Psoas muscle (tissue), 8 donors: ENCODE results near the gene FAM228B. TPM values are rescaled to one million over a fixed set of nuclear protein-coding genes. Genes with fewer than 3 reads are reported as not detected.

ENCODE experiments used
- ATAC-seq, 4 donors: fragments of 200-7000 bp; cut with Tn5 transposase; one replicate each; pipeline ENCODE4 v1.9.1; 2020; ENCODE audit warnings: moderate library complexity in 3 of 4, mild to moderate bottlenecking in 2 of 4
- DNase-seq, 2 donors: peaks; one replicate each; pipeline ENCODE4 v3.0.0-alpha.2; 2020
- H3K27ac ChIP-seq: fragments of 200-600 bp; one replicate; pipeline ENCODE4 v1.8.0; 2022
- H3K27me3 ChIP-seq, 3 donors: fragments of 200-600 bp in 1 of 3; one replicate each; pipeline versions ENCODE4 v1.6.1 to v1.8.0; 2013 to 2022; ENCODE audit warnings: low read length in 2 of 3, mild to moderate bottlenecking in 2 of 3, moderate library complexity in 1 of 3; ENCODE audit not compliant: insufficient read depth in 3 of 3
- H3K36me3 ChIP-seq, 2 donors: fragments of 200-600 bp in 1 of 2; one replicate each; pipeline versions ENCODE4 v1.6.1 to v1.8.0; 2013 to 2022; ENCODE audit warnings: low read depth in 1 of 2, mild to moderate bottlenecking in 1 of 2, moderate library complexity in 1 of 2; ENCODE audit not compliant: insufficient read depth in 1 of 2
- H3K4me1 ChIP-seq: fragments of 200-600 bp; one replicate; pipeline ENCODE4 v1.8.0; 2022
- H3K4me3 ChIP-seq: fragments of 200-600 bp; one replicate; pipeline ENCODE4 v1.8.0; 2022; ENCODE audit warnings: mild to moderate bottlenecking
- H3K9me3 ChIP-seq: fragments of 200-600 bp; one replicate; pipeline ENCODE4 v1.8.0; 2022
- WGBS, 3 donors: extraction: QIAGEN DNeasy Blood & Tissue Kit; methylation state at CpG; one replicate each; pipeline versions ENCODE4 v1.1.6 to v1.1.7; 2013; 5-methylcytosine and 5-hydroxymethylcytosine counted together
- intact Hi-C, 2 donors: fragments of 100-400 bp; cut with DNase I; formaldehyde crosslinking; loops; one replicate each; pipeline versions ENCODE4 v1.11.0 to v1.14.2; 2022
- polyA plus RNA-seq, 3 donors: library from polyadenylated mRNA; stranded (reverse); fragments of 200-250 nt; gene quantifications; one replicate each; pipeline ENCODE4 v1.2.3, GENCODE V29; 2013
- total RNA-seq, 4 donors: library from RNA; stranded (reverse); fragmentation: NEBNext Ultra II Directional in 2 of 4; extraction: Animal tissue kit (Norgen Biotek cat#: 25700) in 2 of 4; gene quantifications; one replicate each; pipeline versions ENCODE4 v1.2.1 to v1.2.4, GENCODE V29; 2021 to 2023
- TF ChIP-seq, protein P1 (sequence below): fragments of 200-600 bp; IDR thresholded peaks from one replicate; pipeline ENCODE4 v1.8.0; 2022; ENCODE audit warnings: antibody characterized with exemption
- donor health status: healthy with polysubstance abuse.
- donor health status: DM: no; HTN: no; CAD: no; lungs with moderate emphysema.
- donor health status: Bipolar disorder and iron deficiency.
- donor health status: healthy.
- donor health status: DM: yes; HTN: yes; CAD: no.
- donor health status: DM: no; HTN: no; CAD: no.
- donor health status: DM: no; HTN: no; CAD: no.
- donor health status: DM: yes; HTN: yes; CAD: no.

The FAM228B gene
- total and polyA plus RNA-seq, 7 donors, result 2.5 to 30.1 (median 12.4) TPM

DNA sequence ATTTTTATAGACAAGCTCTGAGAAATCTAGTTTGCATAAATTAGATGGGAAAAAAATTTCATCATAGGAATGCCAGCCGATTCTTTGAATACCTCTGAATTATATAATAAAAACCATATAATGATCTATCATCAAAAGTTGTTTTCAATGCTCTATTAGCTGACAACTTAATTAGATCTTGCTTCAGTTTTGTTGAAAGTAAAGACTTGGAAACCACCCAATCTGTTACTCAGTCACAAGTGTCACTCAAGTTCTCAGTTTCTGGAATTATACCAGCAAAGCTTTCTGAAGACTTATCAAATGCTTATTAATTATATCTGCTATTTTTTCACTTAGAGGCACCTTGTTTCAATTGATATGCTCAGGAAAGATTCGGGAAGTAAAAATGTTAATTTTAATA lies 21.3 kb upstream of the FAM228B start:
- H3K9me3 ChIP-seq, result no peaks in the 10 kb centered on the region
- WGBS, 3 donors, result 73 to 92% (median 74%) methylated on average over 2 of the region's 2 CpGs
- H3K27me3 ChIP-seq, result no peaks in the 10 kb centered on the region
- peaks cover 0 to 11% of the 10 kb centered on the region in 2 donors for H3K36me3 ChIP-seq
- ATAC-seq (no peak), DNase-seq (no peak)
- intact Hi-C loops, result no loop called here
- no peak overlapping the region for H3K4me3 ChIP-seq
- H3K4me1 ChIP-seq, result no peaks in the 10 kb centered on the region
- no peak overlapping the region for H3K27ac ChIP-seq
- TF ChIP-seq, protein P1, sequence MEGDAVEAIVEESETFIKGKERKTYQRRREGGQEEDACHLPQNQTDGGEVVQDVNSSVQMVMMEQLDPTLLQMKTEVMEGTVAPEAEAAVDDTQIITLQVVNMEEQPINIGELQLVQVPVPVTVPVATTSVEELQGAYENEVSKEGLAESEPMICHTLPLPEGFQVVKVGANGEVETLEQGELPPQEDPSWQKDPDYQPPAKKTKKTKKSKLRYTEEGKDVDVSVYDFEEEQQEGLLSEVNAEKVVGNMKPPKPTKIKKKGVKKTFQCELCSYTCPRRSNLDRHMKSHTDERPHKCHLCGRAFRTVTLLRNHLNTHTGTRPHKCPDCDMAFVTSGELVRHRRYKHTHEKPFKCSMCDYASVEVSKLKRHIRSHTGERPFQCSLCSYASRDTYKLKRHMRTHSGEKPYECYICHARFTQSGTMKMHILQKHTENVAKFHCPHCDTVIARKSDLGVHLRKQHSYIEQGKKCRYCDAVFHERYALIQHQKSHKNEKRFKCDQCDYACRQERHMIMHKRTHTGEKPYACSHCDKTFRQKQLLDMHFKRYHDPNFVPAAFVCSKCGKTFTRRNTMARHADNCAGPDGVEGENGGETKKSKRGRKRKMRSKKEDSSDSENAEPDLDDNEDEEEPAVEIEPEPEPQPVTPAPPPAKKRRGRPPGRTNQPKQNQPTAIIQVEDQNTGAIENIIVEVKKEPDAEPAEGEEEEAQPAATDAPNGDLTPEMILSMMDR, result no peak

DNA sequence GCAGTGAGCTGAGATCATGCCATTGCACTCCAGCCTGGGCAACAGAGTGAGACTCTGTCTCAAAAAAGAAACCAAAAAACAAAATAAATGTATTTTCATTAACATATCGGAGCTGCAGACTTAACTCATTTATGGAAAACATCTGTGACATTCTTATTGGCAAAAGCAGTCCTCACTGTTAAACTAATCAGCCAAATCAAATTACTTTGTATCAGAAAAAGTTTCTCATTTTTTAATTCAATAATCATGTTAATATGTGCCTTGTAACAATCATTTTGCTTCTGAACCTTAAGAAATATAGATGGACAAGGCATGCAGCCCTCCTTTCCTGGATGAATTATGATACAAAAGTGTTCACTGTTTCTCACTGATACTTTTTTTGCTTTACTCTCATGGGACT lies 20.6 kb upstream of the FAM228B start:
- TF ChIP-seq, protein P1, result no peak
- intact Hi-C loops, result no loop called here

DNA sequence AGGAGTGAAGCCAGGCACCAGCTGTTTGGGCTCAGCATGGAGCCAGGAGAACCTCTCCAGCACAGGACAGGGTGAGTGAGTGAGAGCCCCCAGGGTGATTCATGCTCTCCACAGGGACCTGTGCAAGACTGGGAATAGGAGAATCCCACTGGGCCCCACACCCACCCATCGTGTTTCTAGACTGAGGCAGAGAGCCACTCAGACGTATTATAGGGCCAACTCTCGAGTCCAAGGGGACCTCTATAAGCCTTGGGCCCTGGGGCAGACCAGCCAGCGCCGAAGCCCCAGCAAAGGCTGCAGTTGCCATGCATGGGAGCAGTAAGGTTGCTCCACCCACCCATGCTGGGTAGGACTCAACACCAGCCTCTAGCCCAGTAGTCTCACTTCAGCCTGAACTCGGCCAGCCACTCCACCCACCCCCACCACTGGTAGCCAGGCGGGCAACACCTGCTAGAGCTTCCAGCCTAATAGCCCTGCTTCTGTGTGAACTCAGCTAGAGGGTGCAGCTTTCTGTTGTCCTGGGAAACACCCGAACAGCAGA lies 19.1 kb upstream of the FAM228B start:
- no peaks in the 10 kb centered on the region for H3K9me3 ChIP-seq
- TF ChIP-seq, protein P1, result no peak
- WGBS, 3 donors, result 90 to 96% (median 96%) methylated on average over 8 of the region's 8 CpGs
- ATAC-seq (no peak), DNase-seq (no peak)
- intact Hi-C loops, result no loop called here
- H3K27ac ChIP-seq, result no peak overlapping the region
- H3K4me1 ChIP-seq, result no peaks in the 10 kb centered on the region
- no peak overlapping the region for H3K4me3 ChIP-seq
- H3K27me3 ChIP-seq, result no peaks in the 10 kb centered on the region
- H3K36me3 ChIP-seq, result peaks cover 0 to 11% of the 10 kb centered on the region in 2 donors

More for the DNA sequence above, 20.6 kb upstream of the FAM228B start:
- Histone ChIP-seq H3K27me3 (no peaks in the 10 kb centered on the region), H3K27ac (no peak overlapping the region), H3K4me3 (no peak overlapping the region), H3K4me1 (no peaks in the 10 kb centered on the region), H3K36me3 (peaks cover 0 to 11% of the 10 kb centered on the region in 2 donors), H3K9me3 (no peaks in the 10 kb centered on the region)
- DNase-seq, result no peak
- WGBS, 3 donors, result 73 to 88% (median 82%) methylated on average over 1 of the region's 1 CpG
- no peak for ATAC-seq

DNA sequence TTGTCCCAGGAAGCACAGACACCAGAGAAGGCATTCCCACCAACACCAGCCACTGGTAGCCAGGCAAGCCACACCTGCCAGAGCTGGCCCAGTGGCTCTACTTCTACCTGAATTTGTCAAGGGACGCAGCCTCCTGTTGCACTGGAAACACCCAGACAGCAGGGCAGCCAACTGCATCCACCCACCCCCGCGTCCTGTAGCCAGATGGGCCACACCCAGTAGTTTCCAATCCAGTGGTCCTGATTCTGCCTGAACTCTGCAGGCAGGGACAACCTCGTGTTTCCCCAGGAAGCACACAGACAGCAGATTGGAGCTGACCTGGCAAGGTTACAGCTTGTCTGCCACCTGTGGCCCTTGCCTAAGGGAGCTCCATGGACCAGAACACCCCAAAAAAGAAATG lies 18.4 kb upstream of the FAM228B start:
- H3K36me3 ChIP-seq, result peaks cover 0 to 11% of the 10 kb centered on the region in 2 donors
- no peak for ATAC-seq
- 58 to 77% (median 66%) methylated on average over 4 of the region's 4 CpGs for WGBS, 3 donors
- H3K4me3 ChIP-seq, result no peak overlapping the region
- no peak overlapping the region for H3K27ac ChIP-seq
- H3K27me3 ChIP-seq, result no peaks in the 10 kb centered on the region
- intact Hi-C loops, result no loop called here
- no peaks in the 10 kb centered on the region for H3K4me1 ChIP-seq
- DNase-seq, result no peak
- no peaks in the 10 kb centered on the region for H3K9me3 ChIP-seq
- TF ChIP-seq, protein P1, result no peak

DNA sequence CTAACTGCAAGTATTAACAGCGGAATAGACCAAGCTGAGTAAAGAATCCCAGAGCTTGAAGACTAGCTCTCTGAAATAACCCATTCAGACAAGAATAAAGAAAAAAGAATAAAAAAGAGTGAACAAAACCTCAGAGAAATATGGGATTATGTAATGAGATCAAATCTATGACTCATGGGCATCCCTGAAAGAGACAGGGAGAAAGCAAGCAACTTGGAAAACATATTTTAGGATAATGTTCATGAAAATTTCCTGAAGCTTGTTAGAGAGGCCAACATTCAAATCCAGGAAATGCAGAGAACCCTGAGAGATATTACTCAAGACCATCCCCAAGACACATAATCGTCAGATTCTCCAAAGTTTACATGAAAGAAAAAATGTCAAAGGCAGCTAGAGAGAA lies 17.5 kb upstream of the FAM228B start:
- H3K4me1 ChIP-seq, result no peaks in the 10 kb centered on the region
- no peaks in the 10 kb centered on the region for H3K27me3 ChIP-seq
- H3K27ac ChIP-seq, result no peak overlapping the region
- no peak overlapping the region for H3K4me3 ChIP-seq
- H3K9me3 ChIP-seq, result no peaks in the 10 kb centered on the region
- ATAC-seq, result no peak
- TF ChIP-seq, protein P1, result no peak
- WGBS, 3 donors, result 25 to 50% (median 50%) methylated on average over 2 of the region's 2 CpGs
- peaks cover 0 to 11% of the 10 kb centered on the region in 2 donors for H3K36me3 ChIP-seq
- no peak for DNase-seq
- intact Hi-C loops, result no loop called here
